HEK293 (cell line): ENCODE measurements around the gene PLA2G3.

Experiments used
- BCL11A ChIP-seq: fragments of 450-650 bp; formaldehyde crosslinking; IDR thresholded peaks from 2 replicates; pipeline ENCODE4 v1.5.1; 2016; ENCODE audit warnings: low read depth, missing biosample characterization, missing genetic modification characterization
- GFI1B ChIP-seq: fragments of 450-650 bp; formaldehyde crosslinking; IDR thresholded peaks from 2 replicates; pipeline ENCODE4 v1.5.1; 2016; ENCODE audit warnings: missing biosample characterization, missing genetic modification characterization
- SP2 ChIP-seq: fragments of 450-650 bp; formaldehyde crosslinking; IDR thresholded peaks from 2 replicates; pipeline ENCODE4 v1.5.1; 2016; ENCODE audit warnings: missing biosample characterization, missing genetic modification characterization
- SP3 ChIP-seq: fragments of 450-650 bp; formaldehyde crosslinking; IDR thresholded peaks from 2 replicates; pipeline ENCODE4 v1.5.1; 2016; ENCODE audit warnings: missing biosample characterization, missing genetic modification characterization
- SP7 ChIP-seq: fragments of 450-650 bp; formaldehyde crosslinking; IDR thresholded peaks from 2 replicates; pipeline ENCODE4 v1.5.1; 2016; ENCODE audit warnings: missing biosample characterization, missing genetic modification characterization
- WT1 ChIP-seq: fragments of 450-650 bp; formaldehyde crosslinking; IDR thresholded peaks from 2 replicates; pipeline ENCODE4 v1.5.1; 2016; ENCODE audit warnings: missing biosample characterization, missing genetic modification characterization
- ZBTB48 ChIP-seq: fragments of 450-650 bp; formaldehyde crosslinking; IDR thresholded peaks from 2 replicates; pipeline ENCODE4 v1.5.1; 2016; ENCODE audit warnings: missing biosample characterization, missing genetic modification characterization
- ZNF610 ChIP-seq: fragments of 450-650 bp; formaldehyde crosslinking; IDR thresholded peaks from 2 replicates; pipeline ENCODE4 v1.5.1; 2016; ENCODE audit warnings: missing biosample characterization, missing genetic modification characterization, borderline replicate concordance
- ZNF785 ChIP-seq: fragments of 450-650 bp; formaldehyde crosslinking; IDR thresholded peaks from 2 replicates; pipeline ENCODE4 v1.5.1; 2016; ENCODE audit warnings: missing biosample characterization, missing genetic modification characterization
- ZSCAN30 ChIP-seq: fragments of 450-650 bp; IDR thresholded peaks from 2 replicates; pipeline ENCODE4 v1.5.1; 2018; ENCODE audit warnings: missing biosample characterization, mild to moderate bottlenecking, missing genetic modification characterization, moderate library complexity
- TF ChIP-seq, protein P1 (sequence below): fragments of 450-650 bp; formaldehyde crosslinking; IDR thresholded peaks from 2 replicates; pipeline ENCODE4 v1.5.1; 2016; ENCODE audit warnings: missing biosample characterization, missing genetic modification characterization, borderline replicate concordance
- TF ChIP-seq, protein P2 (sequence below): fragments of 450-650 bp; formaldehyde crosslinking; IDR thresholded peaks from 2 replicates; pipeline ENCODE4 v1.5.1; 2016; ENCODE audit warnings: missing biosample characterization, missing genetic modification characterization
- TF ChIP-seq, protein P3 (sequence below): fragments of 450-650 bp; formaldehyde crosslinking; IDR thresholded peaks from 2 replicates; pipeline ENCODE4 v1.5.1; 2016; ENCODE audit warnings: missing biosample characterization, missing genetic modification characterization
- TF ChIP-seq, protein P4 (sequence below): fragments of 450-650 bp; formaldehyde crosslinking; IDR thresholded peaks from 2 replicates; pipeline ENCODE4 v1.5.1; 2017; ENCODE audit warnings: missing biosample characterization, missing genetic modification characterization
- TF ChIP-seq, protein P5 (sequence below): fragments of 450-650 bp; formaldehyde crosslinking; IDR thresholded peaks from 2 replicates; pipeline ENCODE4 v1.5.1; 2016; ENCODE audit warnings: missing biosample characterization, missing genetic modification characterization
- TF ChIP-seq, protein P6 (sequence below): fragments of 450-650 bp; formaldehyde crosslinking; IDR thresholded peaks from 2 replicates; pipeline ENCODE4 v1.5.1; 2016; ENCODE audit warnings: missing biosample characterization, missing genetic modification characterization
- TF ChIP-seq, protein P7 (sequence below): fragments of 450-650 bp; formaldehyde crosslinking; IDR thresholded peaks from 2 replicates; pipeline ENCODE4 v1.5.1; 2016; ENCODE audit warnings: missing biosample characterization, missing genetic modification characterization
- TF ChIP-seq, protein P8 (sequence below): fragments of 450-650 bp; formaldehyde crosslinking; IDR thresholded peaks from 2 replicates; pipeline ENCODE4 v1.5.1; 2016; ENCODE audit warnings: missing biosample characterization, missing genetic modification characterization

PLA2G3 gene

DNA sequence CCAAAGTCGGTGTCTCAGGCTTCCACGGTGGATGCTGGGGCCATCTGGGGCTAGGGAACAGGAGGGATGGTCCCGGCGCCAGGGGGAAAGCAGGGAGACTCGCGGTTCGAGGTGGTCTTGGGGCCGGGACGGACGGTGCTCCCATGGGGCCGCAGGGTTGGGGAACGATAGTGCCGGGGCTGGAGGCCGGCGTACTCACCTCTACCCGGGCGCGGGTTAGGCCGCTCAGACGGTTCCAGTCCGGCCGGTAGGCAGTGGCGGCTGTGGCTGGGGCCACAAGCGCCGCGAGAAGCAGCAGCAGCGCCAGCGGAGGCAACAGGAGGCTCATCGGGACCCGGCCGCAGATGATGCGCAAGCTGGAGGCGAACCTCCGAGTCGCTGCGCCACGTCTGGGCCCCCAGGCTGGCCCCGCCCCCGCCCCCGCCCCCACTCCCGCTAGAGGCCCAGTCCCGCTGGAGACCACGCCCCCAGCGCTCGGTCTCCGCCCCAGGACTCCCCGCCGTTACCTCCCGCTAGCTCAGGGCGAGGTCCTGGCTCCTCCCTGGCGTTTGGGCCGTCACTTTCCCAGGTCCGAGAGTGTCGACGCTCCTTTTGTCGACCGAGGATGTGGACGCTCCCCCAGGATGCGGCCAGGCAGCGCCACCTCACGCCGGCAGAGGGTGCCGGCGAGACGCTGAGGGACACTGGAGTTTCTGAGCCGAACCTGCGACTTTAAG lies 33.0 kb downstream of the PLA2G3 start, which contains the start of gene SELENOM (continued):
- TF ChIP-seq, protein P1, sequence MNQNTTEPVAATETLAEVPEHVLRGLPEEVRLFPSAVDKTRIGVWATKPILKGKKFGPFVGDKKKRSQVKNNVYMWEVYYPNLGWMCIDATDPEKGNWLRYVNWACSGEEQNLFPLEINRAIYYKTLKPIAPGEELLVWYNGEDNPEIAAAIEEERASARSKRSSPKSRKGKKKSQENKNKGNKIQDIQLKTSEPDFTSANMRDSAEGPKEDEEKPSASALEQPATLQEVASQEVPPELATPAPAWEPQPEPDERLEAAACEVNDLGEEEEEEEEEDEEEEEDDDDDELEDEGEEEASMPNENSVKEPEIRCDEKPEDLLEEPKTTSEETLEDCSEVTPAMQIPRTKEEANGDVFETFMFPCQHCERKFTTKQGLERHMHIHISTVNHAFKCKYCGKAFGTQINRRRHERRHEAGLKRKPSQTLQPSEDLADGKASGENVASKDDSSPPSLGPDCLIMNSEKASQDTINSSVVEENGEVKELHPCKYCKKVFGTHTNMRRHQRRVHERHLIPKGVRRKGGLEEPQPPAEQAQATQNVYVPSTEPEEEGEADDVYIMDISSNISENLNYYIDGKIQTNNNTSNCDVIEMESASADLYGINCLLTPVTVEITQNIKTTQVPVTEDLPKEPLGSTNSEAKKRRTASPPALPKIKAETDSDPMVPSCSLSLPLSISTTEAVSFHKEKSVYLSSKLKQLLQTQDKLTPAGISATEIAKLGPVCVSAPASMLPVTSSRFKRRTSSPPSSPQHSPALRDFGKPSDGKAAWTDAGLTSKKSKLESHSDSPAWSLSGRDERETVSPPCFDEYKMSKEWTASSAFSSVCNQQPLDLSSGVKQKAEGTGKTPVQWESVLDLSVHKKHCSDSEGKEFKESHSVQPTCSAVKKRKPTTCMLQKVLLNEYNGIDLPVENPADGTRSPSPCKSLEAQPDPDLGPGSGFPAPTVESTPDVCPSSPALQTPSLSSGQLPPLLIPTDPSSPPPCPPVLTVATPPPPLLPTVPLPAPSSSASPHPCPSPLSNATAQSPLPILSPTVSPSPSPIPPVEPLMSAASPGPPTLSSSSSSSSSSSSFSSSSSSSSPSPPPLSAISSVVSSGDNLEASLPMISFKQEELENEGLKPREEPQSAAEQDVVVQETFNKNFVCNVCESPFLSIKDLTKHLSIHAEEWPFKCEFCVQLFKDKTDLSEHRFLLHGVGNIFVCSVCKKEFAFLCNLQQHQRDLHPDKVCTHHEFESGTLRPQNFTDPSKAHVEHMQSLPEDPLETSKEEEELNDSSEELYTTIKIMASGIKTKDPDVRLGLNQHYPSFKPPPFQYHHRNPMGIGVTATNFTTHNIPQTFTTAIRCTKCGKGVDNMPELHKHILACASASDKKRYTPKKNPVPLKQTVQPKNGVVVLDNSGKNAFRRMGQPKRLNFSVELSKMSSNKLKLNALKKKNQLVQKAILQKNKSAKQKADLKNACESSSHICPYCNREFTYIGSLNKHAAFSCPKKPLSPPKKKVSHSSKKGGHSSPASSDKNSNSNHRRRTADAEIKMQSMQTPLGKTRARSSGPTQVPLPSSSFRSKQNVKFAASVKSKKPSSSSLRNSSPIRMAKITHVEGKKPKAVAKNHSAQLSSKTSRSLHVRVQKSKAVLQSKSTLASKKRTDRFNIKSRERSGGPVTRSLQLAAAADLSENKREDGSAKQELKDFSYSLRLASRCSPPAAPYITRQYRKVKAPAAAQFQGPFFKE (tag by site-specific recombination), result no peak
- TF ChIP-seq, protein P2, sequence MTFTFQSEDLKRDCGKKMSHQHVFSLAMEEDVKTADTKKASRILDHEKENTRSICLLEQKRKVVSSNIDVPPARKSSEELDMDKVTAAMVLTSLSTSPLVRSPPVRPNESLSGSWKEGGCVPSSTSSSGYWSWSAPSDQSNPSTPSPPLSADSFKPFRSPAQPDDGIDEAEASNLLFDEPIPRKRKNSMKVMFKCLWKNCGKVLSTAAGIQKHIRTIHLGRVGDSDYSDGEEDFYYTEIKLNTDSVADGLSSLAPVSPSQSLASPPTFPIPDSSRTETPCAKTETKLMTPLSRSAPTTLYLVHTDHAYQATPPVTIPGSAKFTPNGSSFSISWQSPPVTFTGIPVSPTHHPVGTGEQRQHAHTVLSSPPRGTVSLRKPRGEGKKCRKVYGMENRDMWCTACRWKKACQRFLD (tag by site-specific recombination), result no peak
- peak; percentile 98 for TF ChIP-seq ZNF610 (tag by site-specific recombination)
- TF ChIP-seq, protein P3, sequence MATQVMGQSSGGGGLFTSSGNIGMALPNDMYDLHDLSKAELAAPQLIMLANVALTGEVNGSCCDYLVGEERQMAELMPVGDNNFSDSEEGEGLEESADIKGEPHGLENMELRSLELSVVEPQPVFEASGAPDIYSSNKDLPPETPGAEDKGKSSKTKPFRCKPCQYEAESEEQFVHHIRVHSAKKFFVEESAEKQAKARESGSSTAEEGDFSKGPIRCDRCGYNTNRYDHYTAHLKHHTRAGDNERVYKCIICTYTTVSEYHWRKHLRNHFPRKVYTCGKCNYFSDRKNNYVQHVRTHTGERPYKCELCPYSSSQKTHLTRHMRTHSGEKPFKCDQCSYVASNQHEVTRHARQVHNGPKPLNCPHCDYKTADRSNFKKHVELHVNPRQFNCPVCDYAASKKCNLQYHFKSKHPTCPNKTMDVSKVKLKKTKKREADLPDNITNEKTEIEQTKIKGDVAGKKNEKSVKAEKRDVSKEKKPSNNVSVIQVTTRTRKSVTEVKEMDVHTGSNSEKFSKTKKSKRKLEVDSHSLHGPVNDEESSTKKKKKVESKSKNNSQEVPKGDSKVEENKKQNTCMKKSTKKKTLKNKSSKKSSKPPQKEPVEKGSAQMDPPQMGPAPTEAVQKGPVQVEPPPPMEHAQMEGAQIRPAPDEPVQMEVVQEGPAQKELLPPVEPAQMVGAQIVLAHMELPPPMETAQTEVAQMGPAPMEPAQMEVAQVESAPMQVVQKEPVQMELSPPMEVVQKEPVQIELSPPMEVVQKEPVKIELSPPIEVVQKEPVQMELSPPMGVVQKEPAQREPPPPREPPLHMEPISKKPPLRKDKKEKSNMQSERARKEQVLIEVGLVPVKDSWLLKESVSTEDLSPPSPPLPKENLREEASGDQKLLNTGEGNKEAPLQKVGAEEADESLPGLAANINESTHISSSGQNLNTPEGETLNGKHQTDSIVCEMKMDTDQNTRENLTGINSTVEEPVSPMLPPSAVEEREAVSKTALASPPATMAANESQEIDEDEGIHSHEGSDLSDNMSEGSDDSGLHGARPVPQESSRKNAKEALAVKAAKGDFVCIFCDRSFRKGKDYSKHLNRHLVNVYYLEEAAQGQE, result no peak
- TF ChIP-seq SP7 (tag by site-specific recombination), result peak; percentile 40; the same call in 1 of the 2 replicates
- TF ChIP-seq, protein P4, sequence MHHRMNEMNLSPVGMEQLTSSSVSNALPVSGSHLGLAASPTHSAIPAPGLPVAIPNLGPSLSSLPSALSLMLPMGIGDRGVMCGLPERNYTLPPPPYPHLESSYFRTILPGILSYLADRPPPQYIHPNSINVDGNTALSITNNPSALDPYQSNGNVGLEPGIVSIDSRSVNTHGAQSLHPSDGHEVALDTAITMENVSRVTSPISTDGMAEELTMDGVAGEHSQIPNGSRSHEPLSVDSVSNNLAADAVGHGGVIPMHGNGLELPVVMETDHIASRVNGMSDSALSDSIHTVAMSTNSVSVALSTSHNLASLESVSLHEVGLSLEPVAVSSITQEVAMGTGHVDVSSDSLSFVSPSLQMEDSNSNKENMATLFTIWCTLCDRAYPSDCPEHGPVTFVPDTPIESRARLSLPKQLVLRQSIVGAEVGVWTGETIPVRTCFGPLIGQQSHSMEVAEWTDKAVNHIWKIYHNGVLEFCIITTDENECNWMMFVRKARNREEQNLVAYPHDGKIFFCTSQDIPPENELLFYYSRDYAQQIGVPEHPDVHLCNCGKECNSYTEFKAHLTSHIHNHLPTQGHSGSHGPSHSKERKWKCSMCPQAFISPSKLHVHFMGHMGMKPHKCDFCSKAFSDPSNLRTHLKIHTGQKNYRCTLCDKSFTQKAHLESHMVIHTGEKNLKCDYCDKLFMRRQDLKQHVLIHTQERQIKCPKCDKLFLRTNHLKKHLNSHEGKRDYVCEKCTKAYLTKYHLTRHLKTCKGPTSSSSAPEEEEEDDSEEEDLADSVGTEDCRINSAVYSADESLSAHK (tag by site-specific recombination), result no peak
- TF ChIP-seq, protein P5, sequence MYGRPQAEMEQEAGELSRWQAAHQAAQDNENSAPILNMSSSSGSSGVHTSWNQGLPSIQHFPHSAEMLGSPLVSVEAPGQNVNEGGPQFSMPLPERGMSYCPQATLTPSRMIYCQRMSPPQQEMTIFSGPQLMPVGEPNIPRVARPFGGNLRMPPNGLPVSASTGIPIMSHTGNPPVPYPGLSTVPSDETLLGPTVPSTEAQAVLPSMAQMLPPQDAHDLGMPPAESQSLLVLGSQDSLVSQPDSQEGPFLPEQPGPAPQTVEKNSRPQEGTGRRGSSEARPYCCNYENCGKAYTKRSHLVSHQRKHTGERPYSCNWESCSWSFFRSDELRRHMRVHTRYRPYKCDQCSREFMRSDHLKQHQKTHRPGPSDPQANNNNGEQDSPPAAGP (tag by site-specific recombination), result peak; percentile 52; the same call in 1 of the 2 replicates
- peak; percentile 78 for TF ChIP-seq SP2 (tag by site-specific recombination)
- TF ChIP-seq ZBTB48 (tag by site-specific recombination), result peak; percentile 46
- peak; percentile 78 for TF ChIP-seq SP3 (tag by site-specific recombination)
- peak; percentile 78; the same call in 1 of the 2 replicates for TF ChIP-seq BCL11A
- TF ChIP-seq, protein P6, sequence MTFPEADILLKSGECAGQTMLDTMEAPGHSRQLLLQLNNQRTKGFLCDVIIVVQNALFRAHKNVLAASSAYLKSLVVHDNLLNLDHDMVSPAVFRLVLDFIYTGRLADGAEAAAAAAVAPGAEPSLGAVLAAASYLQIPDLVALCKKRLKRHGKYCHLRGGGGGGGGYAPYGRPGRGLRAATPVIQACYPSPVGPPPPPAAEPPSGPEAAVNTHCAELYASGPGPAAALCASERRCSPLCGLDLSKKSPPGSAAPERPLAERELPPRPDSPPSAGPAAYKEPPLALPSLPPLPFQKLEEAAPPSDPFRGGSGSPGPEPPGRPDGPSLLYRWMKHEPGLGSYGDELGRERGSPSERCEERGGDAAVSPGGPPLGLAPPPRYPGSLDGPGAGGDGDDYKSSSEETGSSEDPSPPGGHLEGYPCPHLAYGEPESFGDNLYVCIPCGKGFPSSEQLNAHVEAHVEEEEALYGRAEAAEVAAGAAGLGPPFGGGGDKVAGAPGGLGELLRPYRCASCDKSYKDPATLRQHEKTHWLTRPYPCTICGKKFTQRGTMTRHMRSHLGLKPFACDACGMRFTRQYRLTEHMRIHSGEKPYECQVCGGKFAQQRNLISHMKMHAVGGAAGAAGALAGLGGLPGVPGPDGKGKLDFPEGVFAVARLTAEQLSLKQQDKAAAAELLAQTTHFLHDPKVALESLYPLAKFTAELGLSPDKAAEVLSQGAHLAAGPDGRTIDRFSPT (tag by site-specific recombination), result no peak
- TF ChIP-seq ZNF785 (tag by site-specific recombination), result 0 out of 2 replicates have a peak, but pooled peaks have one; percentile 20
- TF ChIP-seq, protein P7, sequence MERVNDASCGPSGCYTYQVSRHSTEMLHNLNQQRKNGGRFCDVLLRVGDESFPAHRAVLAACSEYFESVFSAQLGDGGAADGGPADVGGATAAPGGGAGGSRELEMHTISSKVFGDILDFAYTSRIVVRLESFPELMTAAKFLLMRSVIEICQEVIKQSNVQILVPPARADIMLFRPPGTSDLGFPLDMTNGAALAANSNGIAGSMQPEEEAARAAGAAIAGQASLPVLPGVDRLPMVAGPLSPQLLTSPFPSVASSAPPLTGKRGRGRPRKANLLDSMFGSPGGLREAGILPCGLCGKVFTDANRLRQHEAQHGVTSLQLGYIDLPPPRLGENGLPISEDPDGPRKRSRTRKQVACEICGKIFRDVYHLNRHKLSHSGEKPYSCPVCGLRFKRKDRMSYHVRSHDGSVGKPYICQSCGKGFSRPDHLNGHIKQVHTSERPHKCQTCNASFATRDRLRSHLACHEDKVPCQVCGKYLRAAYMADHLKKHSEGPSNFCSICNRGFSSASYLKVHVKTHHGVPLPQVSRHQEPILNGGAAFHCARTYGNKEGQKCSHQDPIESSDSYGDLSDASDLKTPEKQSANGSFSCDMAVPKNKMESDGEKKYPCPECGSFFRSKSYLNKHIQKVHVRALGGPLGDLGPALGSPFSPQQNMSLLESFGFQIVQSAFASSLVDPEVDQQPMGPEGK (tag by site-specific recombination), result peak; percentile 63
- TF ChIP-seq WT1 (tag by site-specific recombination), result peak; percentile 71
- no peak for TF ChIP-seq GFI1B (tag by site-specific recombination)
- peak; percentile 89 for TF ChIP-seq ZSCAN30 (tag by site-specific recombination)
- TF ChIP-seq, protein P8, sequence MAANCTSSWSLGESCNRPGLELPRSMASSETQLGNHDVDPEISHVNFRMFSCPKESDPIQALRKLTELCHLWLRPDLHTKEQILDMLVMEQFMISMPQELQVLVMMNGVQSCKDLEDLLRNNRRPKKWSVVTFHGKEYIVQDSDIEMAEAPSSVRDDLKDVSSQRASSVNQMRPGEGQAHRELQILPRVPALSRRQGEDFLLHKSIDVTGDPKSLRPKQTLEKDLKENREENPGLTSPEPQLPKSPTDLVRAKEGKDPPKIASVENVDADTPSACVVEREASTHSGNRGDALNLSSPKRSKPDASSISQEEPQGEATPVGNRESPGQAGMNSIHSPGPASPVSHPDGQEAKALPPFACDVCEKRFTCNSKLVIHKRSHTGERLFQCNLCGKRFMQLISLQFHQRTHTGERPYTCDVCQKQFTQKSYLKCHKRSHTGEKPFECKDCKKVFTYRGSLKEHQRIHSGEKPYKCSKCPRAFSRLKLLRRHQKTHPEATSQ, result no peak
